ENCODE results near the gene OR6Q1. TPM values are rescaled to one million over a fixed set of nuclear protein-coding genes. Genes with fewer than 3 reads are reported as not detected.

Gene OR6Q1
- total RNA-seq, 1 experiment from 2014 or later, result not detected

- no peak for DNase-seq (ENCODE audit: low spot score)
Measured at GRCh38 chr11:58058276-58059006, 27.7 kb downstream of the OR6Q1 start.

GRCh38 chr11:58059007-58059350 is 28.2 kb downstream of the OR6Q1 start:
- DNase-seq (ENCODE audit: low spot score), result peak; percentile 82

- DNase-seq (ENCODE audit: low spot score), result no peak
Measured at GRCh38 chr11:58060535-58060934, 29.8 kb downstream of the OR6Q1 start.

GRCh38 chr11:58060939-58061672 is 30.4 kb downstream of the OR6Q1 start:
- DNase-seq (ENCODE audit: low spot score), result no peak

GRCh38 chr11:58061813-58062212 is 31.1 kb downstream of the OR6Q1 start:
- DNase-seq (ENCODE audit: low spot score), result no peak

DNA sequence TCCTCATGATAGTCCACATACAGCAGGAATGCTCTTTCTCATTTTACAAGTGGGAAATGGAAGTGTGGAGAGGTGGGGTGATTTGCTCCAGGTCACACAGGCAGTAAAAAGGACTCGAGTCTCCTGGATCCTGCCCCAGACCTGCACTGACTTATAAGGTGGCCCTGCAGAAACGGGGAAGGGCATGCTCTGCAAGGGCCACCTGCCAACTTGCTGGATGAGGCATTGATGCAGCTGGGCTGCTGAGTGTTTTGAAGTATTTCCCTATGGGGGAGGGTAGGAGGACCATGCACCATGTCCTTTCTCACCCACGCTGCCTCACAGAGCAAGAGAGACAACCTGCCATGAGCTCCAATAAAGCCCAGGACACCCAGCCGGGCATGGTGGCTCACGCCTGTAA is 36.9 kb downstream of the OR6Q1 start:
- no peak for DNase-seq (ENCODE audit: low spot score)

- no peak for DNase-seq (ENCODE audit: low spot score)
Measured at GRCh38 chr11:58068655-58069054, 37.9 kb downstream of the OR6Q1 start.

DNA sequence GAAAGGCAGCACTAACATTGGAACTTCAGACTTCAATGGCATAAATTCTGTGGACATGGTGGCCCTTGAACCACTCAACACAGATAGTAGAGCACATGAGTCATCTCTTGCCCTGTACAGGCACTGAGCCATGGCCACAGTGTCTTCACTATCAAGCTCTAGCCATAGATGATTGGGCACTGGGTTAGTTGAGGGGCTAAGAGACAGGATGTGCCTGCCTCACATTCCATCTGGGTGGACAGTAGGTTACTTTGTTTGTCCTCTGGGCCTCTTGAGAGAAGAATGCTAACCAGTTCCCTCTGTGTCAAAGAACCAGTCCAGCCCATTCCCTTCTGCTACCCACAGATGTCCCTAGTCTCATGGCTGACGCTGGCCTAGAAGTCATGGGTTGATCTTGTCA is 39.8 kb downstream of the OR6Q1 start:
- no peak for DNase-seq (ENCODE audit: low spot score)

- peak; percentile 35 for DNase-seq (ENCODE audit: low spot score)
Measured at GRCh38 chr11:58075781-58076180, 45.0 kb downstream of the OR6Q1 start.

Other genes with a start within 250 kb of the OR6Q1 start
- not detected in 2 replicates for gene OR9Q1, start 7.1 kb upstream of the OR6Q1 start, total RNA-seq (2014; rRNA removed; shearing (Covaris generic))
- not detected in 2 replicates for gene OR9I1, start 94.6 kb downstream of the OR6Q1 start, total RNA-seq (2014; rRNA removed; shearing (Covaris generic))
- gene OR9Q2, start 158.1 kb downstream of the OR6Q1 start, total RNA-seq (2014; rRNA removed; shearing (Covaris generic)), result not detected in 2 replicates
- not detected in 2 replicates for gene OR1S2, start 173.2 kb downstream of the OR6Q1 start, total RNA-seq (2014; rRNA removed; shearing (Covaris generic))
- gene OR1S1, start 181.8 kb downstream of the OR6Q1 start, total RNA-seq (2014; rRNA removed; shearing (Covaris generic)), result not detected in 2 replicates
- gene OR10Q1, start 198.0 kb downstream of the OR6Q1 start, total RNA-seq (2014; rRNA removed; shearing (Covaris generic)), result not detected in 2 replicates
- not detected in 2 replicates for gene OR10W1, start 237.3 kb downstream of the OR6Q1 start, total RNA-seq (2014; rRNA removed; shearing (Covaris generic))

Measured in H4 (cell line).